Embryonic facial prominence (tissue), 1 donor: Measurements from ENCODE around the gene RRAGA.
"Not testable (repeated sequence)": the region's sequence is repeated elsewhere in the genome, so short reads cannot be mapped to it uniquely, and the experiment has no call there.

Experiments used
- DNase-seq: peaks from one replicate; pipeline ENCODE4 v3.0.0-alpha.2; 2016; ENCODE audit errors: extremely low spot score

RRAGA gene

DNA sequence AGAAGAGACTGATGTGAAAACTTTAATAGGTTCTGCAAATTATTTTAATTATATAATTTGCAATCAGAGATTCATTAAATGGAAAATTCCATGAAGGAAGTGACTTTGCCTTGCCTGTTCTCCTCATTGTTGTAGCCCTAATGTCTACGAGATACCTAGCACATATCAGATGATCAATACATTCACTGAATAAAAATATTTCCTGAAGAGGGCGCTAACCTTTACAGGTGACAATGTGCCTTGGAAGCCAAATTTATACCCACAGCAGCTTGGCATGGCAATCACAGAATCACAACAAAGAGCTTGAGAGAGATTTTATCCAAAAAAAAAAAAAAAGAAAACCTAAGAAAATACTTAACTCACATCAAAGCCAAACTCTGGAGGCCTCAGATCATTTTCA lies 36.1 kb downstream of the RRAGA start:
- no peak for DNase-seq

DNA sequence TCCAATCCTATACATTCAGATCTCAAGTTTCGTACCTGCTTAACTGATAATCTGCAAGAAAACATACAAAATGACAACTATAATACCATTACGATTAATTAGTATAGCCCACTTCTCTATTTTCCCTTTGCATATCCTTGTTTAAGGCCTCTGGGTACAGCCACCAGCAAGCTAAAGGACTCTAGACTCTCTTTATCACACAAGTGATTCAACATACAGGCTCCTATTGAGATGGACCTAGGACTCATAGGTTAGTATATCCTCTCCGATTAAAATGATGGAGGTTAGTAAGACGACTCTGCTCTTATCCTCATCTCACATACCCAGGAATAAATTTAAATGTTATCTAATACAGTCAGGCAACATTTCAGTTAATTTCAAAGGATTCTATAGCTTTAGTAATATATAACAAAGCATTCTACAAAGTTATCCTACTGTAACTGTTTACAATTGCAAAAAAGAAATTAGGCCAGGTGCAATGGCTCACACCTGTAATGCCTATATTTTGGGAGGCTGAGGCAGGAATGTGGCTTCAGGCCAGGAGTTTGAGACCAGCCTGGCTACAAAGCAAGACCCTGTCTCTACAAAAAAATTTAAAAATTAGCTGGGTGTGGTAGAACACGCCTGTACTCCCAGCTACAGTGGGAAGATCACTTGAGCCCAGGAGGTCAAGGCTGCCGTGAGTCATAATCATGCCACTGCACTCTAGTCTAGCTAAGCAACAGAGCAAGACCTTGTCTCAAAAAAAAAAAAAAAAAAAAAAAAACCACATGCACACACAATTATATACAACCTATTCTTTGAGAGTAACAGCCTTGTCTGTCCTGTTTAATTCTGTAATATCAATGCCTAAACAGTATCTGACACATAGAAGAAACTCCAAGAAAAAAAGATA lies 38.1 kb downstream of the RRAGA start:
- no peak for DNase-seq

DNA sequence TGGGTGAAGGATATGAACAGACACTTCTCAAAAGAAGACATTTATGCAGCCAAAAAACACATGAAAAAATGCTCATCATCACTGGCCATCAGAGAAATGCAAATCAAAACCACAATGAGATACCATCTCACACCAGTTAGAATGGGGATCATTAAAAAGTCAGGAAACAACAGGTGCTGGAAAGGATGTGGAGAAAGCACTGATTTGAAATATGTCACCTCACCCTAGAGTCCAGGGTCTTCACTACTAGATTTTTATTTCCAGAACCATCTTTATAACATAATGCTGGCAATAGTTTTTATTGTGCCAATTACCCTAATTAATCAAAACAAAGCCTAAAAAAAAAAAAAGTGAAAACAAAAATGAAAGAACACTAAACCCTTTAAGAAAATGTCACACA lies 48.2 kb downstream of the RRAGA start:
- DNase-seq, result not testable (repeated sequence)
